ENCODE results near the gene PRICKLE2. TPM values are rescaled to one million over a fixed set of nuclear protein-coding genes. Genes with fewer than 3 reads are reported as not detected.

The PRICKLE2 gene
- total and polyA plus RNA-seq, 2 donors (not counting 3 experiments of a cell fraction or from before 2014, with no cell fraction given) = 3.0 to 7.1 TPM

- CTCF ChIA-PET = interaction anchor here (1.2 kb wide), 1 partner anchor 9 kb away, joined by 6 read pairs; no protein-coding TSS in a partner anchor
- Histone ChIP-seq H3K9me3 (replicated peaks; ENCODE audit: control insufficient read depth, insufficient read depth, low read length) (no peaks in the 10 kb centered on the region), H3K79me2 (ENCODE audit: control insufficient read depth, insufficient read depth, low read length) (no peaks in the 10 kb centered on the region), H3K4me3 (replicated peaks in 1 of 3; ENCODE audit: insufficient read depth in 1 of 3, low read depth in 1 of 3, low read length in 3 of 3) (no peak overlapping the region), H3K36me3 (ENCODE audit: control insufficient read depth in 2 of 2, extremely low read depth in 1 of 2, insufficient read depth in 2 of 2, low read length in 2 of 2) (peaks cover 0 to 10% of the 10 kb centered on the region in 2 experiments), H3K4me2 (ENCODE audit: insufficient read depth, low read length) (no peak overlapping the region), H3K27me3 (ENCODE audit: control insufficient read depth in 2 of 2, insufficient read depth in 2 of 2, low read length in 2 of 2) (no peaks in the 10 kb centered on the region), H2AFZ (ENCODE audit: low read depth, low read length) (no peak overlapping the region), H3K9me1 (replicated peaks; ENCODE audit: control insufficient read depth, extremely low read depth, insufficient read depth, low read length) (no peaks in the 10 kb centered on the region), H3K27ac (ENCODE audit: insufficient read depth, low read depth, low read length) (no peak overlapping the region), H3K4me1 (ENCODE audit: control insufficient read depth, extremely low read depth, insufficient read depth, low read length) (no peaks in the 10 kb centered on the region), H4K20me1 (replicated peaks; ENCODE audit: control insufficient read depth, extremely low read depth, insufficient read depth, low read length) (no peaks in the 10 kb centered on the region), H3K9ac (replicated peaks; ENCODE audit: extremely low read depth, insufficient read depth, low read length) (no peak overlapping the region)
- DNase-seq (ENCODE audit: low read depth, low spot score) (no peak), FAIRE-seq (no peak)
- POLR2A ChIA-PET = no interaction called here
- intact Hi-C loops (cut with micrococcal nuclease) (no loop called here), dilution Hi-C loops (cut with MboI; ENCODE audit: extremely low pct_ligation_motif_present, low sequenced_read_pairs) (no loop called here)
- TF ChIP-seq JUN (IDR thresholded peaks at IDR 0.05; ENCODE audit: borderline replicate concordance, insufficient read depth, insufficient read length, low read depth) (no peak), CTCF (IDR thresholded peaks at IDR 0.05; ENCODE audit: extremely low read depth in 1 of 2, insufficient read depth in 1 of 2, low read depth in 1 of 2, low read length in 2 of 2) (no peak), EZH2 (IDR thresholded peaks at IDR 0.05; ENCODE audit: borderline replicate concordance, low read depth, low read length, severe bottlenecking) (no peak), POLR2A (IDR thresholded peaks at IDR 0.05; ENCODE audit: low read depth, low read length) (no peak)
- BruUV-seq (replicated peaks) = no TSS peak
Measured at GRCh38 chr3:64152676-64153466, 72.4 kb downstream of the PRICKLE2 start.

GRCh38 chr3:64152086-64152485, 73.2 kb downstream of the PRICKLE2 start:
- Histone ChIP-seq H3K27me3 (ENCODE audit: control insufficient read depth in 2 of 2, insufficient read depth in 2 of 2, low read length in 2 of 2) (no peaks in the 10 kb centered on the region), H3K9me1 (replicated peaks; ENCODE audit: control insufficient read depth, extremely low read depth, insufficient read depth, low read length) (no peaks in the 10 kb centered on the region), H3K27ac (ENCODE audit: insufficient read depth, low read depth, low read length) (no peak overlapping the region), H4K20me1 (replicated peaks; ENCODE audit: control insufficient read depth, extremely low read depth, insufficient read depth, low read length) (no peaks in the 10 kb centered on the region), H3K9ac (replicated peaks; ENCODE audit: extremely low read depth, insufficient read depth, low read length) (no peak overlapping the region), H2AFZ (ENCODE audit: low read depth, low read length) (no peak overlapping the region), H3K9me3 (replicated peaks; ENCODE audit: control insufficient read depth, insufficient read depth, low read length) (no peaks in the 10 kb centered on the region), H3K36me3 (ENCODE audit: control insufficient read depth in 2 of 2, extremely low read depth in 1 of 2, insufficient read depth in 2 of 2, low read length in 2 of 2) (peaks cover 0 to 8% of the 10 kb centered on the region in 2 experiments), H3K4me2 (ENCODE audit: insufficient read depth, low read length) (no peak overlapping the region), H3K4me3 (replicated peaks in 1 of 3; ENCODE audit: insufficient read depth in 1 of 3, low read depth in 1 of 3, low read length in 3 of 3) (no peak overlapping the region), H3K79me2 (ENCODE audit: control insufficient read depth, insufficient read depth, low read length) (no peaks in the 10 kb centered on the region), H3K4me1 (ENCODE audit: control insufficient read depth, extremely low read depth, insufficient read depth, low read length) (no peaks in the 10 kb centered on the region)
- intact Hi-C loops (cut with micrococcal nuclease) = no loop called here
- FAIRE-seq (no peak), DNase-seq (ENCODE audit: low read depth, low spot score) (no peak)
- no TSS peak for BruUV-seq (replicated peaks)
- ChIA-PET CTCF (no interaction called here), POLR2A (no interaction called here)
- TF ChIP-seq EZH2 (IDR thresholded peaks at IDR 0.05; ENCODE audit: borderline replicate concordance, low read depth, low read length, severe bottlenecking) (no peak), POLR2A (IDR thresholded peaks at IDR 0.05; ENCODE audit: low read depth, low read length) (no peak), POLR2AphosphoS5 (IDR thresholded peaks at IDR 0.05; ENCODE audit: insufficient read depth, low read depth, low read length) (no peak), MAX (IDR thresholded peaks at IDR 0.05; ENCODE audit: insufficient read depth, insufficient read length) (no peak), CTCF (IDR thresholded peaks at IDR 0.05; ENCODE audit: extremely low read depth in 1 of 2, insufficient read depth in 1 of 2, low read depth in 1 of 2, low read length in 2 of 2) (no peak), JUN (IDR thresholded peaks at IDR 0.05; ENCODE audit: borderline replicate concordance, insufficient read depth, insufficient read length, low read depth) (no peak), MYC (IDR thresholded peaks at IDR 0.05; ENCODE audit: low read depth, low read length) (no peak), GATA2 (IDR thresholded peaks at IDR 0.05; ENCODE audit: insufficient read depth, insufficient read length, low read depth, low read length) (no peak), FOS (IDR thresholded peaks at IDR 0.05; ENCODE audit: borderline replicate concordance, insufficient read depth, low read length) (no peak)
- dilution Hi-C loops (cut with MboI; ENCODE audit: extremely low pct_ligation_motif_present, low sequenced_read_pairs) = no loop called here
